Measurements from ENCODE around the gene PRUNE1. TPM values are rescaled to one million over a fixed set of nuclear protein-coding genes. Genes with fewer than 3 reads are reported as not detected.

Gene PRUNE1, protein sequence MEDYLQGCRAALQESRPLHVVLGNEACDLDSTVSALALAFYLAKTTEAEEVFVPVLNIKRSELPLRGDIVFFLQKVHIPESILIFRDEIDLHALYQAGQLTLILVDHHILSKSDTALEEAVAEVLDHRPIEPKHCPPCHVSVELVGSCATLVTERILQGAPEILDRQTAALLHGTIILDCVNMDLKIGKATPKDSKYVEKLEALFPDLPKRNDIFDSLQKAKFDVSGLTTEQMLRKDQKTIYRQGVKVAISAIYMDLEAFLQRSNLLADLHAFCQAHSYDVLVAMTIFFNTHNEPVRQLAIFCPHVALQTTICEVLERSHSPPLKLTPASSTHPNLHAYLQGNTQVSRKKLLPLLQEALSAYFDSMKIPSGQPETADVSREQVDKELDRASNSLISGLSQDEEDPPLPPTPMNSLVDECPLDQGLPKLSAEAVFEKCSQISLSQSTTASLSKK
- total RNA-seq (2021) (19.3 and 21.4 TPM in 2 replicates), Bru-seq, nascent RNA (percentile 55 among the genes with signal in this experiment), BruChase-seq, experiment 1, labeled RNA remaining after a 2-hour chase (percentile 64 among the genes with signal in this experiment), BruChase-seq, experiment 2, labeled RNA remaining after a 6-hour chase (percentile 63 among the genes with signal in this experiment)
- long read RNA-seq, transcript PRUNE1-201 (8 exons, 2,997 nt) = major isoform, 7 of 28 reads
- long read RNA-seq, partial matches to known transcripts = 2 of 28 reads
- long read RNA-seq, other reads (novel, unspliced or antisense) = 14 of 28 reads

DNA sequence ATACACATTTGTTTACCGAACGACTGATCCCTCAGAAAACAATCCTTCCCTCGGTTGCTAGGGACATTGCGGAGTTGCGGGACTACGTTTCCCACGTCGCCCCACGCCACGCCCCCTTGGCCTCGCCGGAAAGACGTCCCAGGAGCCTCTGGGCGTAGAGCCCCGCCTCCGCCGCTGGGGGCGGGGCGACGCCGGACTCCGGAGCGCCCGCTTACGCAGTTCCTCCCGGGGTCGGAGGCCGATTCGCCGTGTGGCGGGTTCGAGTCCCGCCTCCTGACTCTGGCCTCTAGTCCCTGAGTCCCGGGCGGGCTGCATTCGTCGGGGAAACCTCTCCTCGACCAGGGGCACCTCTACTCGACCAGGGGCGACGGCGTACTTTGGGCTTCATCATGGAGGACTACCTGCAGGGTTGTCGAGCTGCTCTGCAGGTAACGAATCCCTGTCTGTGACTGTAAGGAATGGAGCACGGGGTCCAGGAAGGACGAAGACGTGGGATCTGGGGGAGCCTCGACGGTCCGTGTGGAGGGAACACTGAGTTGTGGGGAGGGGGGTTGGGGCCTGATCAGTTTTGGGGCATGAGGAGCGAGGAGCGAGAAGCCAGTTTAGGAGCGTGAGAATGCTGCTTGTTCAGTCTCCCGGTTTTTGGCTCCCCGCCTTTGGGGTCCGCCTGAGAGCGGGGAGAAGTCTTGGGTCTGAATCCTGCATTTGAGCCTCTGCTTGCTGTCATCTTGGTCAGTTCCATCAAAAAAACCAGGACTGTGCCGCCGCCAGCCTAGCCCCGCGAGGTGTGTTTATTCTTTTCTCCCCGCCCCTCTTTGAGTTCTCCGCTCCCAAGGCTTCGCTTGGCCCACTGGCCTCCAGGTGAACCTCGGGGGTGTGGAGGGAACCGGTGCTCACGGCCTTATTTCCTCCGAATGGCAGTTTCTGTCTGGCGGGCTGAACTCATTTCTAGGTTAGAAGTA lies at the start of gene PRUNE1:
TSS of gene PRUNE1 (plus strand) at position 206 of the 962 bp plus-strand sequence. CDS start at position 390, 184 bp downstream.
- peak within 1 kb of the TSS; percentile 95 for H3K4me3 ChIP-seq (ENCODE audit: low read depth, low read length, poor library complexity, severe bottlenecking)
- peak within 1 kb of the TSS; percentile 90 for H3K27ac ChIP-seq (ENCODE audit: low read depth, low read length, poor library complexity, severe bottlenecking)
- TF ChIP-seq, protein P1, sequence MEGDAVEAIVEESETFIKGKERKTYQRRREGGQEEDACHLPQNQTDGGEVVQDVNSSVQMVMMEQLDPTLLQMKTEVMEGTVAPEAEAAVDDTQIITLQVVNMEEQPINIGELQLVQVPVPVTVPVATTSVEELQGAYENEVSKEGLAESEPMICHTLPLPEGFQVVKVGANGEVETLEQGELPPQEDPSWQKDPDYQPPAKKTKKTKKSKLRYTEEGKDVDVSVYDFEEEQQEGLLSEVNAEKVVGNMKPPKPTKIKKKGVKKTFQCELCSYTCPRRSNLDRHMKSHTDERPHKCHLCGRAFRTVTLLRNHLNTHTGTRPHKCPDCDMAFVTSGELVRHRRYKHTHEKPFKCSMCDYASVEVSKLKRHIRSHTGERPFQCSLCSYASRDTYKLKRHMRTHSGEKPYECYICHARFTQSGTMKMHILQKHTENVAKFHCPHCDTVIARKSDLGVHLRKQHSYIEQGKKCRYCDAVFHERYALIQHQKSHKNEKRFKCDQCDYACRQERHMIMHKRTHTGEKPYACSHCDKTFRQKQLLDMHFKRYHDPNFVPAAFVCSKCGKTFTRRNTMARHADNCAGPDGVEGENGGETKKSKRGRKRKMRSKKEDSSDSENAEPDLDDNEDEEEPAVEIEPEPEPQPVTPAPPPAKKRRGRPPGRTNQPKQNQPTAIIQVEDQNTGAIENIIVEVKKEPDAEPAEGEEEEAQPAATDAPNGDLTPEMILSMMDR (conservative IDR thresholded peaks at IDR 0.05; ENCODE audit: low read depth, low read length) = no peak
- TF ChIP-seq EZH2 (IDR thresholded peaks at IDR 0.05; ENCODE audit: borderline replicate concordance, low read depth, low read length, poor library complexity, severe bottlenecking) = no peak
- POLR2A ChIA-PET (ENCODE audit: low non-redundant PET) = no interaction called here
- H3K36me3 ChIP-seq (ENCODE audit: insufficient read depth, low read length, poor library complexity, severe bottlenecking) = no peaks in the 10 kb centered on the region
- H3K4me1 ChIP-seq (ENCODE audit: insufficient read depth, low read length, poor library complexity, severe bottlenecking) = peaks cover 24% of the 10 kb centered on the region
- H3K9me3 ChIP-seq (ENCODE audit: low read depth, low read length, poor library complexity, severe bottlenecking) = no peaks in the 10 kb centered on the region
- peak; percentile 98 for DNase-seq (ENCODE audit: low spot score)
- CTCF ChIA-PET = no interaction called here
- intact Hi-C loops (cut with micrococcal nuclease; ENCODE audit: unreplicated experiment) = no loop called here
- BruUV-seq (replicated peaks) = no TSS peak
- H3K27me3 ChIP-seq (replicated peaks; ENCODE audit: insufficient read depth, low read depth, low read length, poor library complexity) = no peaks in the 10 kb centered on the region

DNA sequence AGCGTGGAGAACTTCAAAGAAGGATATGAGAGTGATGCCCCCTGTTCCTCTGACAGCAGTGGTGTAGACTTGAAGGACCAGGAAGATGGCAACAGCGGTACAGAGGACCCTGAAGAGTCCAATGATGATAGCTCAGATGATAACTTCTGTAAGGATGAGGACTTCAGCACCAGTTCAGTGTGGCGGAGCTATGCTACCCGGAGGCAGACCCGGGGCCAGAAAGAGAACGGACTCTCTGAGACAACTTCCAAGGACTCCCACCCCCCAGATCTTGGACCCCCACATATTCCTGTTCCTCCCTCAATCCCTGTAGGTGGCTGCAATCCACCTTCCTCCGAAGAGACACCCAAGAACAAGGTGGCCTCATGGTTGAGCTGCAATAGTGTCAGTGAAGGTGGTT lies 47.6 kb upstream of the PRUNE1 start:
- no peak overlapping the region for H3K4me3 ChIP-seq (ENCODE audit: low read depth, low read length, poor library complexity, severe bottlenecking)
- ChIA-PET CTCF (no interaction called here), POLR2A (ENCODE audit: low non-redundant PET) (no interaction called here)
- intact Hi-C loops (cut with micrococcal nuclease; ENCODE audit: unreplicated experiment) = no loop called here
- H3K36me3 ChIP-seq (ENCODE audit: insufficient read depth, low read length, poor library complexity, severe bottlenecking) = peaks cover 75% of the 10 kb centered on the region
- BruUV-seq (replicated peaks) = TSS peak; percentile 26
- no peaks in the 10 kb centered on the region for H3K4me1 ChIP-seq (ENCODE audit: insufficient read depth, low read length, poor library complexity, severe bottlenecking)
- DNase-seq (ENCODE audit: low spot score) = no peak
- H3K9me3 ChIP-seq (ENCODE audit: low read depth, low read length, poor library complexity, severe bottlenecking) = no peaks in the 10 kb centered on the region
- TF ChIP-seq, protein P1 (conservative IDR thresholded peaks at IDR 0.05; ENCODE audit: low read depth, low read length) = no peak
- TF ChIP-seq EZH2 (IDR thresholded peaks at IDR 0.05; ENCODE audit: borderline replicate concordance, low read depth, low read length, poor library complexity, severe bottlenecking) = no peak
- H3K27ac ChIP-seq (ENCODE audit: low read depth, low read length, poor library complexity, severe bottlenecking) = no peak overlapping the region
- no peaks in the 10 kb centered on the region for H3K27me3 ChIP-seq (replicated peaks; ENCODE audit: insufficient read depth, low read depth, low read length, poor library complexity)

DNA sequence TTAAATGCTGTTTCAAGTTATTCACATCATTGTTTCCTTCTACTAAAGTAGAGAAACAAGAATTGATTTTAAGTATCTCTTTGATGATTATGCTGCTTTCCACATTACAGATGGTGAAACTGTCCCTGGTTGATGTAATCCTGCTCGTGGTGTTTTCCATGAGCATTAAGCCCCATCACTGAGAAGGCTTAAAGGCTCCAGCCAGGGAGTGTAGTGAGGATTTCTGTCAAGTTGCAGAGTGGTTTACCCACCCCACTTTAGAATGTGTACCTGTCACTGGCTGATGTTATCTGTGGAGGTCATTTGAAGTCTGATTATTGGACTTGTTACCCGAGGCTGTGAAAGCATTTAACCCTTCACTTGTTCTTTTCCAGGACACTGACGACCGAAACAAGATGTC lies 46.5 kb upstream of the PRUNE1 start:
- Histone ChIP-seq H3K27ac (ENCODE audit: low read depth, low read length, poor library complexity, severe bottlenecking) (no peak overlapping the region), H3K36me3 (ENCODE audit: insufficient read depth, low read length, poor library complexity, severe bottlenecking) (peaks cover 85% of the 10 kb centered on the region), H3K9me3 (ENCODE audit: low read depth, low read length, poor library complexity, severe bottlenecking) (no peaks in the 10 kb centered on the region), H3K4me3 (ENCODE audit: low read depth, low read length, poor library complexity, severe bottlenecking) (no peak overlapping the region), H3K27me3 (replicated peaks; ENCODE audit: insufficient read depth, low read depth, low read length, poor library complexity) (no peaks in the 10 kb centered on the region), H3K4me1 (ENCODE audit: insufficient read depth, low read length, poor library complexity, severe bottlenecking) (no peaks in the 10 kb centered on the region)
- POLR2A ChIA-PET (ENCODE audit: low non-redundant PET) = no interaction called here
- DNase-seq (ENCODE audit: low spot score) = no peak
- BruUV-seq (replicated peaks) = no TSS peak
- CTCF ChIA-PET = no interaction called here
- intact Hi-C loops (cut with micrococcal nuclease; ENCODE audit: unreplicated experiment) = no loop called here
- TF ChIP-seq EZH2 (IDR thresholded peaks at IDR 0.05; ENCODE audit: borderline replicate concordance, low read depth, low read length, poor library complexity, severe bottlenecking) = no peak
- TF ChIP-seq, protein P1 (conservative IDR thresholded peaks at IDR 0.05; ENCODE audit: low read depth, low read length) = no peak
